Trophoblast cell (in vitro differentiated cells and primary cell): Measurements from ENCODE around the gene ANKRD16.
"Not testable (repeated sequence)": the region's sequence is repeated elsewhere in the genome, so short reads cannot be mapped to it uniquely, and the experiment has no call there.

ENCODE experiments used
- DNase-seq, 2 donors: peaks; one replicate each; pipeline ENCODE4 v3.0.0-alpha.2; 2016
- H2AFZ ChIP-seq: 2 replicates; pipeline ENCODE4 v1.6.1; 2013; ENCODE audit warnings: low read length, moderate library complexity, mild to moderate bottlenecking; ENCODE audit not compliant: insufficient read depth, poor library complexity
- H2AK5ac ChIP-seq: 2 replicates; pipeline ENCODE4 v1.6.1; 2013; ENCODE audit warnings: mild to moderate bottlenecking, low read length
- H2BK120ac ChIP-seq: 2 replicates; pipeline ENCODE4 v1.6.1; 2013; ENCODE audit warnings: low read length, mild to moderate bottlenecking, moderate library complexity; ENCODE audit not compliant: insufficient read depth, poor library complexity
- H2BK12ac ChIP-seq: 2 replicates; pipeline ENCODE4 v1.6.1; 2013; ENCODE audit warnings: mild to moderate bottlenecking, low read length, moderate library complexity
- H2BK5ac ChIP-seq: 2 replicates; pipeline ENCODE4 v1.6.1; 2013; ENCODE audit warnings: low read length, low read depth, moderate library complexity, mild to moderate bottlenecking; ENCODE audit not compliant: poor library complexity
- H3K14ac ChIP-seq: 2 replicates; pipeline ENCODE4 v1.6.1; 2013; ENCODE audit warnings: mild to moderate bottlenecking, low read length
- H3K18ac ChIP-seq: 2 replicates; pipeline ENCODE4 v1.6.1; 2013; ENCODE audit warnings: mild to moderate bottlenecking, low read length
- H3K23ac ChIP-seq: 2 replicates; pipeline ENCODE4 v1.6.1; 2013; ENCODE audit warnings: low read length
- H3K27ac ChIP-seq: 2 replicates; pipeline ENCODE4 v1.5.1; 2013; ENCODE audit warnings: low read depth, mild to moderate bottlenecking, inconsistent platforms, low read length, moderate library complexity
- H3K27me3 ChIP-seq: 2 replicates; pipeline ENCODE4 v1.6.1; 2013; ENCODE audit warnings: inconsistent platforms, mild to moderate bottlenecking, low read length, moderate library complexity; ENCODE audit not compliant: insufficient read depth
- H3K36me3 ChIP-seq, 2 experiments: 1 replicate in 1 of 2; 2 replicates in 1 of 2; pipeline ENCODE4 v1.6.1; 2013; ENCODE audit warnings: low read length in 2 of 2, mild to moderate bottlenecking in 2 of 2, moderate library complexity in 1 of 2; ENCODE audit not compliant: insufficient read depth in 2 of 2, control insufficient read depth in 1 of 2
- H3K4ac ChIP-seq: 2 replicates; pipeline ENCODE4 v1.6.1; 2013; ENCODE audit warnings: low read depth, mild to moderate bottlenecking, low read length, moderate library complexity
- H3K4me1 ChIP-seq, 2 experiments: 1 replicate in 1 of 2; 2 replicates in 1 of 2; pipeline ENCODE4 v1.6.1; 2013; ENCODE audit warnings: low read length in 2 of 2, mild to moderate bottlenecking in 2 of 2, moderate library complexity in 1 of 2; ENCODE audit not compliant: insufficient read depth in 2 of 2, control insufficient read depth in 1 of 2
- H3K4me2 ChIP-seq: 2 replicates; pipeline ENCODE4 v1.6.1; 2013; ENCODE audit warnings: inconsistent platforms, mild to moderate bottlenecking, low read length, moderate library complexity
- H3K4me3 ChIP-seq: 2 replicates; pipeline ENCODE4 v1.5.1; 2013; ENCODE audit warnings: mild to moderate bottlenecking, low read depth, low read length, inconsistent platforms
- H3K79me1 ChIP-seq: one replicate; pipeline ENCODE4 v1.6.1; 2013; ENCODE audit warnings: low read length
- H3K79me2 ChIP-seq: 2 replicates; pipeline ENCODE4 v1.6.1; 2013; ENCODE audit warnings: low read length, mild to moderate bottlenecking; ENCODE audit not compliant: control insufficient read depth, insufficient read depth, poor library complexity
- H3K9ac ChIP-seq: 2 replicates; pipeline ENCODE4 v1.6.1; 2013; ENCODE audit warnings: mild to moderate bottlenecking, low read length
- H3K9me3 ChIP-seq: 2 replicates; pipeline ENCODE4 v1.6.1; 2013; ENCODE audit warnings: low read depth, mild to moderate bottlenecking, control low read depth, inconsistent platforms, low read length; ENCODE audit not compliant: insufficient read depth
- H4K12ac ChIP-seq: 2 replicates; pipeline ENCODE4 v1.6.1; 2013; ENCODE audit warnings: low read depth, mild to moderate bottlenecking, low read length, moderate library complexity
- H4K8ac ChIP-seq: 2 replicates; pipeline ENCODE4 v1.6.1; 2013; ENCODE audit warnings: low read depth, mild to moderate bottlenecking, low read length, moderate library complexity
- H4K91ac ChIP-seq: one replicate; pipeline ENCODE4 v1.6.1; 2013; ENCODE audit warnings: low read depth, mild to moderate bottlenecking, low read length, moderate library complexity
- WGBS: extraction: QIAGEN DNeasy Blood & Tissue Kit; methylation state at CpG from one replicate; pipeline ENCODE4 v1.1.7; 2013; ENCODE audit warnings: missing lambda C conversion rate; ENCODE audit not compliant: insufficient read length, insufficient coverage; ENCODE audit errors: extremely low coverage; 5-methylcytosine and 5-hydroxymethylcytosine counted together

ANKRD16 gene

GRCh38 chr10:5855979-5856700, 33.6 kb downstream of the ANKRD16 start:
- H3K4me2 ChIP-seq = no peak overlapping the region
- no peak overlapping the region for H3K4ac ChIP-seq
- H3K27me3 ChIP-seq = no peaks in the 10 kb centered on the region
- H3K79me2 ChIP-seq = no peaks in the 10 kb centered on the region
- no peak overlapping the region for H3K14ac ChIP-seq
- H3K18ac ChIP-seq = no peak overlapping the region
- no peak overlapping the region for H3K4me3 ChIP-seq
- H2BK5ac ChIP-seq = no peak overlapping the region
- H3K27ac ChIP-seq = no peak overlapping the region
- no peaks in the 10 kb centered on the region for H3K36me3 ChIP-seq
- WGBS = no CpG with 5 or more reads among the region's 18 CpGs
- H3K23ac ChIP-seq = no peak overlapping the region
- H3K4me1 ChIP-seq = no peaks in the 10 kb centered on the region
- H2AFZ ChIP-seq = no peak overlapping the region
- no peak overlapping the region for H2BK12ac ChIP-seq
- H2AK5ac ChIP-seq = no peak overlapping the region
- no peaks in the 10 kb centered on the region for H3K9me3 ChIP-seq
- no peak overlapping the region for H4K8ac ChIP-seq
- no peaks in the 10 kb centered on the region for H3K79me1 ChIP-seq
- no peak overlapping the region for H2BK120ac ChIP-seq
- no peak for DNase-seq
- H3K9ac ChIP-seq = no peak overlapping the region
- no peak overlapping the region for H4K91ac ChIP-seq
- H4K12ac ChIP-seq = no peak overlapping the region

GRCh38 chr10:5854131-5854475, 35.6 kb downstream of the ANKRD16 start:
- H3K79me1 ChIP-seq = no peaks in the 10 kb centered on the region
- no peak overlapping the region for H3K9ac ChIP-seq
- DNase-seq = no peak
- no peak overlapping the region for H3K4me2 ChIP-seq
- H3K4ac ChIP-seq = no peak overlapping the region
- H3K23ac ChIP-seq = no peak overlapping the region
- no peak overlapping the region for H2BK120ac ChIP-seq
- no peak overlapping the region for H2BK12ac ChIP-seq
- no peak overlapping the region for H3K14ac ChIP-seq
- no peak overlapping the region for H4K8ac ChIP-seq
- no CpG with 5 or more reads among the region's 5 CpGs for WGBS
- no peaks in the 10 kb centered on the region for H3K79me2 ChIP-seq
- no peaks in the 10 kb centered on the region for H3K36me3 ChIP-seq
- H3K27ac ChIP-seq = no peak overlapping the region
- H3K9me3 ChIP-seq = no peaks in the 10 kb centered on the region
- H4K91ac ChIP-seq = no peak overlapping the region
- H3K27me3 ChIP-seq = no peaks in the 10 kb centered on the region
- H2BK5ac ChIP-seq = no peak overlapping the region
- H2AFZ ChIP-seq = no peak overlapping the region
- H2AK5ac ChIP-seq = no peak overlapping the region
- H3K4me1 ChIP-seq = no peaks in the 10 kb centered on the region
- no peak overlapping the region for H3K4me3 ChIP-seq
- H3K18ac ChIP-seq = no peak overlapping the region
- H4K12ac ChIP-seq = no peak overlapping the region

DNA sequence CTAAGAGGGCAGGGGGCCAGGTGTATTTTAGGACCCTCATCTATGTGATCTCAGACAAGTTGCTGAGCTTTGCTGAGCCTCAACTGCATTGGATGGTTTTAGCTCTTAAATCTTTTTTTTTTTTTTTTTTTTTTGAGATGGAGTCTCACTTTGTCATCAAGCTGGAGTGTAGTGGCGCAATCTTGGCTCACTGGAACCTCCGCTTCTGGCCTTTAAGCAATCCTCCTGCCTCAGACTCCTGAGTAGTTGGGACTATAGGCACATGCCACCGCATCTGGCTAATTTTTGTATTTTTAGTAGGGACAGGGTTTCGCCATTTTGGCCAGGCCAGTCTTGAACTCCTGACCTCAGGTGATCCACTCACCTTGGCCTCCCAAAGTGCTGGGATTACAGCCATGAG, 43.0 kb downstream of the ANKRD16 start:
- not testable (repeated sequence) for H2BK5ac ChIP-seq, H3K4me3 ChIP-seq
- WGBS = no CpG with 5 or more reads among the region's 4 CpGs

GRCh38 chr10:5844345-5845055, 45.2 kb downstream of the ANKRD16 start:
- H3K4ac ChIP-seq = no peak overlapping the region
- H3K23ac ChIP-seq = no peak overlapping the region
- peaks cover 2% of the 10 kb centered on the region for H3K9me3 ChIP-seq
- H3K4me3 ChIP-seq = no peak overlapping the region
- no peak overlapping the region for H4K8ac ChIP-seq
- no peak overlapping the region for H3K27ac ChIP-seq
- H3K27me3 ChIP-seq = no peaks in the 10 kb centered on the region
- H2BK5ac ChIP-seq = no peak overlapping the region
- H3K14ac ChIP-seq = no peak overlapping the region
- no peak overlapping the region for H4K91ac ChIP-seq
- no CpG with 5 or more reads among the region's 13 CpGs for WGBS
- peak; percentile 87 to 96 for DNase-seq
- H3K18ac ChIP-seq = no peak overlapping the region
- no peak overlapping the region for H3K9ac ChIP-seq
- no peak overlapping the region for H2AFZ ChIP-seq
- H2BK120ac ChIP-seq = no peak overlapping the region
- peaks cover 2 to 3% of the 10 kb centered on the region in 2 experiments for H3K4me1 ChIP-seq
- no peaks in the 10 kb centered on the region for H3K79me2 ChIP-seq
- H2BK12ac ChIP-seq = no peak overlapping the region
- no peaks in the 10 kb centered on the region for H3K79me1 ChIP-seq
- H2AK5ac ChIP-seq = no peak overlapping the region
- no peak overlapping the region for H4K12ac ChIP-seq
- no peak overlapping the region for H3K4me2 ChIP-seq
- H3K36me3 ChIP-seq = no peaks in the 10 kb centered on the region

More for the DNA sequence above, 43.0 kb downstream of the ANKRD16 start:
- not testable (repeated sequence) for H3K4me1 ChIP-seq, H3K79me2 ChIP-seq, H2AFZ ChIP-seq, H3K4me2 ChIP-seq, H3K79me1 ChIP-seq, H3K4ac ChIP-seq, H4K8ac ChIP-seq, H2BK12ac ChIP-seq, H2AK5ac ChIP-seq, H2BK120ac ChIP-seq, H3K9me3 ChIP-seq, H3K14ac ChIP-seq, H4K91ac ChIP-seq, H3K18ac ChIP-seq, H3K23ac ChIP-seq, H3K36me3 ChIP-seq, H3K9ac ChIP-seq, H4K12ac ChIP-seq, H3K27ac ChIP-seq, H3K27me3 ChIP-seq
- peak; percentile 50 to 82 for DNase-seq
